SJSA1 (cell line): ENCODE results near the gene PM20D1. TPM values are rescaled to one million over a fixed set of nuclear protein-coding genes. Genes with fewer than 3 reads are reported as not detected.
"Not testable (repeated sequence)": the region's sequence is repeated elsewhere in the genome, so short reads cannot be mapped to it uniquely, and the experiment has no call there.

Experiments used
- DNase-seq, 2 experiments: peaks; one replicate each; pipeline ENCODE4 v3.0.0-alpha.2; 2015 to 2020; ENCODE audit warnings: low spot score in 2 of 2, low read depth in 1 of 2
- H3K27ac ChIP-seq: fragments of 250-450 bp; sonication (Bioruptor Pico); 2 replicates; pipeline ENCODE4 v1.5.1; 2020; ENCODE audit warnings: mild to moderate bottlenecking, moderate library complexity
- H3K27me3 ChIP-seq: fragments of 250-450 bp; sonication (Bioruptor Pico); replicated peaks from 2 replicates; pipeline ENCODE4 v1.5.1; 2020; ENCODE audit warnings: mild to moderate bottlenecking, moderate library complexity
- H3K36me3 ChIP-seq: fragments of 250-450 bp; sonication (Bioruptor Pico); 2 replicates; pipeline ENCODE4 v1.5.1; 2020; ENCODE audit warnings: mild to moderate bottlenecking
- H3K4me1 ChIP-seq: fragments of 250-450 bp; sonication (Bioruptor Pico); replicated peaks from 2 replicates; pipeline ENCODE4 v1.6.1; 2021; ENCODE audit warnings: mild to moderate bottlenecking
- H3K4me3 ChIP-seq: fragments of 250-450 bp; sonication (Bioruptor Pico); 2 replicates; pipeline ENCODE4 v1.5.1; 2020; ENCODE audit warnings: mild to moderate bottlenecking
- H3K9me3 ChIP-seq: fragments of 250-450 bp; sonication (Bioruptor Pico); replicated peaks from 2 replicates; pipeline ENCODE4 v1.5.1; 2020; ENCODE audit warnings: mild to moderate bottlenecking
- total RNA-seq: library from RNA; depleted of rRNA; stranded (reverse); fragments of >200 nt; shearing (Covaris generic); gene quantifications from 2 replicates; pipeline ENCODE4 v1.2.3, GENCODE V29; 2014

The PM20D1 gene
- total RNA-seq, 1 experiment from 2014 or later = not detected

- Histone ChIP-seq H3K27ac (no peak overlapping the region), H3K27me3 (no peaks in the 10 kb centered on the region; the same call in none of the 2 replicates), H3K36me3 (no peaks in the 10 kb centered on the region), H3K4me3 (no peak overlapping the region), H3K9me3 (no peaks in the 10 kb centered on the region), H3K4me1 (no peaks in the 10 kb centered on the region)
- no peak for DNase-seq
Observed at GRCh38 chr1:205861540-205861939, 11.6 kb upstream of the PM20D1 start.

DNA sequence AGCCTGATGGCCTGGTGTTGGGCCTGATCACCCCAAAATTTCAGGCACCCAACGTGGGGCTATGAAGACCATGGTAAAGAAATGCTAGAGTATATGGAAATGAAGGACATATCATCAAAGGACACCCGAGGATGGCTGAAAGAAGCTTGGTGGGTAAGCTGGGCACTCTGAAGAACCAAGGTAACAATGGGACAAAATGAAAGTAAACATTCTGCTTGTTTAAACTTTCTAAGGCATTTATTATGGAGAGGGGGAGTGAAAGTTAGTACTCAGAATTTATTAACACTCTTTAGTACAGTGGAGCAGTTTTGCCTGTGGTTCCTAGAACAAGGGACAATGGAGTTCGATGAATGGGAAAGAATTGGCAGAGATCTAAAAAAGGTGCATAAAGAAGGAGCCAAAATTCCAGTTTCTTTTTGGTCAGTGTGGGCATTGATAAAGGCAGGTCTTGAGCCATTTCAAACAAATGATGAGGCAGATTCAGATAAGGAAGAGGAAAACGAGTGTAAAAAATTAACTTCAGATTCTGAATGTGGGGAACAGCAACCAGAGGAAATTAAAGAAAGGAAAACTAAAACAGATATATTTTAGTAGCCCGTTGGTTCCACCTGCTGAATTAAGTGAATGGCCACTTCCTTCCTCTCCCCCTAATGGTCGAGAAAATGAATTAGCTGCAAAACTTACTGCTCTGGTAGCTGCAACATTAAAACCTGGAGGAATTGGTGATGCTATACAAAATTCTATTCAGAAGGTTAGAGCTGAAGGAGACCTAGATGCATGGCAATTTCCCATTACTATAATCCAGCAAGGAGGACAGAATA is 8.4 kb upstream of the PM20D1 start:
- H3K27ac ChIP-seq = no peak overlapping the region
- no peaks in the 10 kb centered on the region for H3K4me1 ChIP-seq
- H3K27me3 ChIP-seq = no peaks in the 10 kb centered on the region; the same call in none of the 2 replicates
- no peak for DNase-seq
- H3K9me3 ChIP-seq = no peaks in the 10 kb centered on the region
- H3K36me3 ChIP-seq = no peaks in the 10 kb centered on the region
- H3K4me3 ChIP-seq = no peak overlapping the region

- DNase-seq, H3K27ac ChIP-seq, H3K9me3 ChIP-seq, H3K27me3 ChIP-seq, H3K36me3 ChIP-seq, H3K4me3 ChIP-seq, H3K4me1 ChIP-seq: not testable (repeated sequence)
Observed at GRCh38 chr1:205857501-205857900, 7.6 kb upstream of the PM20D1 start.

- Histone ChIP-seq H3K4me1 (no peaks in the 10 kb centered on the region), H3K4me3 (no peak overlapping the region), H3K27me3 (no peaks in the 10 kb centered on the region; the same call in none of the 2 replicates), H3K9me3 (no peaks in the 10 kb centered on the region), H3K36me3 (no peaks in the 10 kb centered on the region), H3K27ac (no peak overlapping the region)
- DNase-seq = no peak
Observed at GRCh38 chr1:205856433-205856832, 6.5 kb upstream of the PM20D1 start.

DNA sequence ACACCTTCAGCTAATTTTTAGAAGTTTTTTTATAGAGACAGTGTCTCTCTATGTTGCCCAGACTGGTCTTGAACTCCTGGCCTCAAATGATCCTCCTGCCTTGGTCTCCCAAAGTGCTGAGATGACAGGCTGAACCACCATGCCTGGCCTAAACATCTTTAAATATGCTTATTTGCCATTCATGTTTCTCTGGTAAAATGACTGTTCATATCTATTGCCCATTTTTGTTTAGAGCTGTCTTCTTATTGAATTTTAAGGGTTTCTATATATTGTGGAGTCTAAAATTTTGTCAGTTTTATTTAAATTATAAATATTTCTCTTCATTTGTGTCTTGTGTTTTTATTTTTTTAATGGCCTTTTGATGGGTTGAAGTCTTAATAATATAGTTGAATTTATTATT is 3.0 kb upstream of the PM20D1 start:
- DNase-seq = no peak
- H3K4me3 ChIP-seq = no peak overlapping the region
- no peaks in the 10 kb centered on the region for H3K4me1 ChIP-seq
- no peaks in the 10 kb centered on the region for H3K9me3 ChIP-seq
- H3K27me3 ChIP-seq = no peaks in the 10 kb centered on the region; the same call in none of the 2 replicates
- H3K27ac ChIP-seq = no peak overlapping the region
- no peaks in the 10 kb centered on the region for H3K36me3 ChIP-seq

- H3K36me3 ChIP-seq = no peaks in the 10 kb centered on the region
- DNase-seq = no peak
- H3K9me3 ChIP-seq = no peaks in the 10 kb centered on the region
- H3K4me3 ChIP-seq = no peak overlapping the region
- no peaks in the 10 kb centered on the region for H3K4me1 ChIP-seq
- H3K27ac ChIP-seq = no peak overlapping the region
- H3K27me3 ChIP-seq = no peaks in the 10 kb centered on the region; the same call in none of the 2 replicates
Observed at GRCh38 chr1:205851993-205852392, 2.1 kb upstream of the PM20D1 start.

- H3K36me3 ChIP-seq = no peaks in the 10 kb centered on the region
- no peak for DNase-seq
- no peaks in the 10 kb centered on the region for H3K27me3 ChIP-seq
- no peak overlapping the region for H3K27ac ChIP-seq
- H3K9me3 ChIP-seq = no peaks in the 10 kb centered on the region
- H3K4me1 ChIP-seq = peaks cover 2% of the 10 kb centered on the region
- no peak overlapping the region for H3K4me3 ChIP-seq
Observed at GRCh38 chr1:205843036-205843859, 6.7 kb downstream of the PM20D1 start.

GRCh38 chr1:205842229-205842628 is 7.7 kb downstream of the PM20D1 start:
- no peak for DNase-seq
- H3K27me3 ChIP-seq = no peaks in the 10 kb centered on the region
- H3K4me1 ChIP-seq = peaks cover 8% of the 10 kb centered on the region
- H3K27ac ChIP-seq = no peak overlapping the region
- no peaks in the 10 kb centered on the region for H3K36me3 ChIP-seq
- no peak overlapping the region for H3K4me3 ChIP-seq
- no peaks in the 10 kb centered on the region for H3K9me3 ChIP-seq

- H3K4me1 ChIP-seq = peaks cover 11% of the 10 kb centered on the region
- H3K9me3 ChIP-seq = no peaks in the 10 kb centered on the region
- no peak for DNase-seq
- H3K27ac ChIP-seq = no peak overlapping the region
- no peak overlapping the region for H3K4me3 ChIP-seq
- H3K36me3 ChIP-seq = no peaks in the 10 kb centered on the region
- no peaks in the 10 kb centered on the region for H3K27me3 ChIP-seq
Observed at GRCh38 chr1:205840146-205840923, 9.6 kb downstream of the PM20D1 start.

DNA sequence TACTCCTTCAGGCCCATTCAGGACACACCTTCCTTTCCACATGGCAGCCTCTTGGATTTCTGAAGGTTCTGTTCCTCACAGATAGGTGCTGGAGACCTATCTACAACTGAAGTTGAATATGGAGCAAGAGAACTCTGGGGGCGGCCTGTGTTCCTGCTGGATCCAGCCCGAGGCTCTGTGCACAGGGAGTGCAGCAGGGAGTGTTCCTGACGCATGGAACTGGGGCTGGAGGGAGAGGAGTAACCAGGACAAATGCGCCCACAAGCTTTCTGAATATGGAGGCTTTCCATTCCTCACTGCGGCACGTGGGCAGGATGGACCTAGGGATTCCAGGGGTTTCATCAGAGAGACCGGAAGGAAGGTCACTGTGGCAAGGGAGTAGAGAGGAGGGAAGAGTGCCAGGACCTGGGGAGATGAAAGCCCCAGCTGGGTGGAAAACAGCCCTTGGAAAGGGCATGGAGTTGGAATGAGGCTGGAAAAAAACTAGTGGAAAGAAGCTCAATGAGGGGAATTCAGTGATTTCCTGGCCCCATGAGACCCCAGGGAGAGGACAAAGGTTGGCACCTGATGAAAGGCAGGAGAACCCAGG is 12.5 kb downstream of the PM20D1 start:
- Histone ChIP-seq H3K36me3 (no peaks in the 10 kb centered on the region), H3K27me3 (no peaks in the 10 kb centered on the region), H3K4me1 (peaks cover 11% of the 10 kb centered on the region), H3K4me3 (no peak overlapping the region), H3K9me3 (no peaks in the 10 kb centered on the region; the same call in 1 of the 2 replicates), H3K27ac (no peak overlapping the region)
- DNase-seq = no peak

GRCh38 chr1:205834751-205835150 is 15.2 kb downstream of the PM20D1 start:
- no peak overlapping the region for H3K4me3 ChIP-seq
- peaks cover 11% of the 10 kb centered on the region for H3K4me1 ChIP-seq
- no peaks in the 10 kb centered on the region; the same call in 1 of the 2 replicates for H3K9me3 ChIP-seq
- no peaks in the 10 kb centered on the region for H3K36me3 ChIP-seq
- no peaks in the 10 kb centered on the region for H3K27me3 ChIP-seq
- no peak for DNase-seq
- no peak overlapping the region for H3K27ac ChIP-seq

- Histone ChIP-seq H3K4me3 (no peak overlapping the region), H3K27ac (no peak overlapping the region), H3K9me3 (no peaks in the 10 kb centered on the region; the same call in 1 of the 2 replicates), H3K27me3 (0 out of 2 replicates have a peak, but pooled peaks cover 7% of the 10 kb centered on the region), H3K36me3 (no peaks in the 10 kb centered on the region), H3K4me1 (peaks cover 4% of the 10 kb centered on the region)
- no peak for DNase-seq
Observed at GRCh38 chr1:205832326-205832751, 17.6 kb downstream of the PM20D1 start.

DNA sequence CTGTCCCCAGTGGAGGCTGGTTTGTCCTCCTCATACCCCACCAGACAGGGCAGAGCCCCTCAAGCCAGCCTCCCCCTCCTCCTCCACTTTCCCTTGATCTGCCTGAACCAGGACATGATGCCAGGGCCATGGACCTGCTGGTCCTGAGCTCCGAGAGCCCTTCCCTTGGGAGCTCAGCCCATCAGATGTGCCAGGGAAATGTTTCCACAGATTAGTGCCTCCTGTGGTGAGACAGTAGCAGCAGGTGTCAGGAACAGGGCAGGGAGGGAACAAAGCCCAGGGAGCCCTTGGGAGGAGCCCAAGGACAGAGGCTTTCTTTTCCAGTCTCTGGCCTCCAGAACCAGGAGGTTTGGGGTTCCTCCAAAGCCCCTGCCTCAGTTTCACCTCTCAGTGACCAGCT is 22.3 kb downstream of the PM20D1 start:
- no peak overlapping the region for H3K27ac ChIP-seq
- no peak overlapping the region for H3K4me3 ChIP-seq
- H3K9me3 ChIP-seq = no peaks in the 10 kb centered on the region
- H3K27me3 ChIP-seq = 0 out of 2 replicates have a peak, but pooled peaks cover 11% of the 10 kb centered on the region
- H3K36me3 ChIP-seq = no peaks in the 10 kb centered on the region
- no peak for DNase-seq
- H3K4me1 ChIP-seq = no peaks in the 10 kb centered on the region
